Activated CD4-positive, alpha-beta T cell treated with anti-CD3 and anti-CD28 coated beads, Interleukin-2, amount 50 U/mL, for 48 hours (primary cell): ENCODE results near the gene LANCL1.
"Not testable (repeated sequence)": the region's sequence is repeated elsewhere in the genome, so short reads cannot be mapped to it uniquely, and the experiment has no call there.

ENCODE experiments used
- DNase-seq, 2 experiments: peaks; one replicate each; pipeline ENCODE4 v3.0.0-alpha.2; 2020

The LANCL1 gene

DNA sequence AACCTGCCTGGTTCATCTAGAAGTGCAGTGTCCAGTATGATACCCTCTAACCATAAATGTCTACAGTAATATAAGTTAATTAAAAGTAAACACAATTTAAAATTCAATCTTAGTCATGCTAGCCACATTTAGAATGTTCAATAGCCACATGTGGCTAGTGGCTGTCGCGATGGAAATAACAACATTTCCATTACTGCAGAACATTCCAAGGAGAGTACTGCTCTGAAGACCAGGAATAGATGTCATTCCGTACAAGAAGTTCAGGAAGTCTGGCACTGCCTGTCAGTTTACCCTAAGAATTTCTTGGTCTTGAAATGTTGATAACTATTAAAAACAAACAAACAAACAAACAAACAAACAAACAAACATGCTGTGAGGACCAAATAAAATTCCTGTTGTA lies 17.2 kb downstream of the LANCL1 start:
- no peak for DNase-seq

- DNase-seq, result no peak
Observed at GRCh38 chr2:210458395-210458794, 18.2 kb downstream of the LANCL1 start.

- no peak for DNase-seq
Observed at GRCh38 chr2:210456571-210456970, 20.0 kb downstream of the LANCL1 start.

- no peak for DNase-seq
Observed at GRCh38 chr2:210454336-210454735, 22.2 kb downstream of the LANCL1 start.

GRCh38 chr2:210452194-210452593 lies 24.4 kb downstream of the LANCL1 start:
- no peak for DNase-seq

GRCh38 chr2:210450942-210451341 lies 25.6 kb downstream of the LANCL1 start:
- DNase-seq, result not testable (repeated sequence)

- no peak for DNase-seq
Observed at GRCh38 chr2:210445732-210446131, 30.8 kb downstream of the LANCL1 start.

GRCh38 chr2:210445116-210445707 lies 31.3 kb downstream of the LANCL1 start:
- no peak for DNase-seq

- DNase-seq, result no peak
Observed at GRCh38 chr2:210443527-210443926, 33.0 kb downstream of the LANCL1 start.

GRCh38 chr2:210442878-210443277 lies 33.7 kb downstream of the LANCL1 start:
- DNase-seq, result no peak

- DNase-seq, result no peak
Observed at GRCh38 chr2:210442457-210442856, 34.1 kb downstream of the LANCL1 start.

DNA sequence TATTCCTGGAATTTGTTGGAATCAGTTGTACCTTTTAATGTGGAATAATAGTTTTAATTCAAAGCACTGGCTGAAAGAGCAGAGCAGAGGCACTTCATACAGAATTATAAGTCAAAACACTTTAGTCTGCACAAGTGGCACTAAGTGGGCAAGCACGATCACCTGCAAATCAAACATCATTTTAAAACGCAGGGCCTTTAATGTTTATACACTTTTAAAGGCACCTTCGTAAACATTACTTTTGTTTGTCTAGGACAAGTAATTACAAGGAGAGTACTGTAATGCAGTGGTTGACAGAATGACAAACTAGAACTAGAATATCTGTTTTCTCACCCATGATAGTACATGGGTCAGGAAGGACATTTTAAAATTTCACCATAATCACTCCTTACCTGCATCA lies 36.4 kb downstream of the LANCL1 start:
- DNase-seq, result no peak

- no peak for DNase-seq
Observed at GRCh38 chr2:210435439-210435838, 41.1 kb downstream of the LANCL1 start.

DNA sequence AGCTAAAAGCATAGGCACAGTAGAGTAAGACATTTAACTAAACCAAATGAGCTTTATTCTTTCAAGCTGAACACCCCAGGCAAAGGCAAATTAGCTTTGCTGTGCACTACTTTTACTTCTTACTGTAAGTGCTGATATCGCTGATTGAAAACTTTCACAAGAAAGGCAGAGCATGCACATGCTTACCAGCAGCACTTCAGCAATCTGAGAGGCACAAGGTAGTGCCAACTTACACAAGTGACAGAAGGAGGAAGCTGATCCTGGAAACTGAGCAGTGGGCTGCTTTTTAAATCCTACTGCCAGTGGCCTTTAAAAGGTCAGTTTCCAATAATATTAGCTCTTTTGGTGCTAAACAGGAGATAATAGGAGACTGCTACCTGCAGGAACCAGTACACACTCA lies 43.9 kb downstream of the LANCL1 start:
- no peak for DNase-seq

GRCh38 chr2:210429403-210430137 lies 47.0 kb downstream of the LANCL1 start:
- DNase-seq, result no peak

GRCh38 chr2:210428393-210429179 lies 48.0 kb downstream of the LANCL1 start:
- no peak for DNase-seq

DNA sequence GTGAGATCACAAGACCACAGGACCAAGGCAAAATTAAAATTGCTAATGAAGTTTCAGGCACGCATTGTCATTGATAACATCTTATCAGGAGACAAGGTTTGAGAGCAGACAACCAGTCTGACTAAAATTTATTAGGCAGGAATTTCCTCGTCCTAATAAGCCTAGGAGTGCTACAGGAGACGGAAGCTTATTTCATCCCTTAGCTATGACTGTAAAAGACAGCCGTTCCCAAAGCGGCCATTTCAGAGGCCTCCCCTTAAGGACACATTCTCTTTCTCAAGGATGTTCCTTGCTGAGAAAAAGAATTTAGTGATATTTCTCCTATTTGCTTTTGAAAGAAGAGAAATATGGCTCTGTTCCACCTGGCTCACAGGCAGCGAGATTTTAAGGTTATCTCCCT lies 49.2 kb downstream of the LANCL1 start:
- DNase-seq, result not testable (repeated sequence)

- no peak for DNase-seq
Observed at GRCh38 chr2:210422366-210422765, 54.2 kb downstream of the LANCL1 start.

DNA sequence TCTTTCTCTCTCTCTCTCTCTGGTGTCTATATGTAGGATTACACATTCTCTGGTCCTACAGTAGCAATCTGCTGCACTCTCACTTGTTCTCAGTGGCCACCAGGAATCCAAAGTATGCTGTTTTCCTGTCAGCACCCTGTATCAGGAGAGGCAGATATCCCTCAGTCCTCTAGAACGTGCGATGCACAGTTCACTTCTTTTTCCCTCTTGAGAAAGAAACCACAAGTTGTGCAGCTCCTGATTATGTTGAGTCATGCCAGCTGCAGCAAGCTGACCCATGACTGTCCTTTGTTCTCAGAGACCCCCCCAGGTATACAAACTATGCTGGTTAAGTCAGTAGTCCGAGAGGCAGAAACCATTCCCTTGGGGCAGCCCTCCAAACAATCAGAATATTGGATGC lies 54.6 kb downstream of the LANCL1 start:
- DNase-seq, result no peak

DNA sequence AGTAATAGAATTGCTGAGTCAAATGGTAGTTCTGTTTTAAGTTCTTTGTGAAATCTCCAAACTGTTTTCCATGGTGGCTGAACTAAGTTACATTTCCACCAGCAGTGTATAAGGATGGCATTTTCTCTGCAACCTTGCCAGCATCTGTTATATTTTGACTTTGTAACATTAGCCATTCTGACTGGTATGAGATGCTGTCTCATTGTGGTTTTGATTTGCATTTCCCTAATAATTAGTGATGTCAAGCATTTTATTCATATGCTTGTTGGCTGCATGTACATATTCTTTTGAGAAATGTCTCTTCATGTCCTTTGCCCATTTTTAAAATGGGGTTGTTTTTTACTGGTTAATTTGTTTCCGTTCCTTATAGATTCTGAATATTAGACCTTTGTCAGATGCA lies 63.9 kb downstream of the LANCL1 start:
- no peak for DNase-seq

GRCh38 chr2:210410542-210410941 lies 66.0 kb downstream of the LANCL1 start:
- no peak for DNase-seq

DNA sequence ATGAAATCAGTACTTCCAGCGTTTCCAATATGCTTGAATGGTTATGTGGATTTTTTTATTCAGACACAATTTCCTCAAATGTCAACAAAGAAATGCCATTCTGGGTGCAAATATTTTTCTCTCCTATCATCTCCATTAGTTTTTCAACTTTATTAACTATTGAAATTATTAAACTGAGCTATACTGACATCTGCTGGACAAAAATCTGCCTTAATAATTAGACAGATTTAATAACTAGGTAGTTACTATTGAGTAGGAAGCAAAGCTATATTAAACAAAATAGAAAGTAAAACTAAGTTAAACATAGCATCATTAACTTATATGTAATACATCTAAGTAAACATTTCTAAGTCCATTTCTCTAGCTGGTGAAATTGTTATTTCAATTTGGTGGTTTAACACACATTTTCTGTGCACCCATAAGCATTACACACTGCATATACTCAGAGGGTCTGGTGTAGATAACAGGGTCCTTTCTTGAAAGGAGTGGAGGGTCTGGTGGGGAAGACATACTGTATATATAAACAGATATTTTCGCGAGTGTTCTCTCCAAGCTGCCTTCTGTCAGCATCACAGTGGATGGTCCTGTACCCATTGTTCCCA lies 77.0 kb downstream of the LANCL1 start:
- DNase-seq, result no peak

GRCh38 chr2:210392469-210392881 lies 84.1 kb downstream of the LANCL1 start:
- no peak for DNase-seq

DNA sequence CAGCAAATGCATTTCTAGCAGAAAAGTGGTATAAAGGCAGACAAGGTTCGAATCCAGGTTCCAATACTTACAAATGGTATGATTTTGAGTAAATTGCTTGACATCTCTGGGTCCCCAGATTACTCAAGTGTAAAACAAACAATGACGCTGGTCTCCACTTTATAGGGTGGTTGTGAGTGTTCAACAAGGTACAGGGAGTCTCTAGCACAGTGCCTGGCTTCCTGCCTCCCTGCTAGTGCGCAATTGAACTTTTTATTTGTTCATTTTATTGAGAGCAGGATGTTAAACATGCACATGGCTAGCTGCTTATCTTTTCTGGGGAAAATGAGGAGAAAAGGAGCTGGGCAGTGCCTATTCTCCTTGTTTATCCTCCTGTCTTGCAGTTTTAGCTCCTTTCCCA lies 86.7 kb downstream of the LANCL1 start:
- no peak for DNase-seq
